Measurements from ENCODE around the gene PDE3A. TPM values are rescaled to one million over a fixed set of nuclear protein-coding genes. Genes with fewer than 3 reads are reported as not detected.

PDE3A gene
- polyA plus RNA-seq, 3 donors = 0.10 TPM; not detected in 2

DNA sequence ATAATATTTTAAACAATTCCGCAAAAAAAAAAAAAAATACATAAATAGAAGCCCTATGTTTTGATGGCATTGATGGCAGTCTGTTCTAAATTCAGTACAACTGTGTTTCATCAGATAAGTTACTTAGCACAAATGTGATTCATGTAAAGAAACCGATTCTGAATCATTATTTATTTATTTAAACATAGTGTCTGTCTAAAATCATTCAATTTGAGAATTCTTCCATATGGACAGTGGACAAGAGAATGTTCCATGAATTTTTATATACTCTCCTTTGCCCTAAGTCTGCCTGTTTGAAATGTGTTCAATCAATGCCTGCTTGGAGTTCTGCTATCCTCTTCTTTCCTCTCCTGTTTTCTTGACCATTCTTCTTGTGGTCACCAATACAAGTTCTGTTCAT lies 126.5 kb downstream of the PDE3A start:
- Histone ChIP-seq H3K4me2 (replicated peaks; ENCODE audit: extremely low read depth, low read length, poor library complexity, severe bottlenecking) (no peak overlapping the region), H2AFZ (ENCODE audit: insufficient read depth, low read depth, low read length, poor library complexity, severe bottlenecking) (no peak overlapping the region)

DNA sequence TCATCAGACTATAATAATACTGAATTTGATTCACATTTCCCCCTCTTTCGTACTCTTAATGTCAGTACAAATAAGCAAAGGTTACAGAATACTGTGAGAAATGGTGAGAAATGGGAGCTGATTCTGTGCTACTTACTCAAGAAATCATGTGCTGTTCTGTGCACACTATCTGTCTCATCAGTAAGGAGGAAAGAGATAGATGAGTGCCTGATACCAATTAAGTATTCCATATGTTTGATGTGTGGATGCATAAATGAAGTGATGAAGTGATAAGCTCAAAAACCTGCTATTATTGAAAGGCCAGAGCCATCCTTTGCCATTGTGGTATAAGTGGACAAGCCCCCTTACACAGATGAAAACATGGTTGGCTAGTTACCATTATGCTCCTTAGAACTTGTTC lies 127.7 kb downstream of the PDE3A start:
- no peak overlapping the region for H3K4me2 ChIP-seq (replicated peaks; ENCODE audit: extremely low read depth, low read length, poor library complexity, severe bottlenecking)
- H3K27me3 ChIP-seq (ENCODE audit: control insufficient read depth in 2 of 2, insufficient read depth in 2 of 2, low read length in 2 of 2) = no peaks in the 10 kb centered on the region
- Mint-ChIP-seq H3K4me3 (no peak overlapping the region), H3K9me3 (peaks cover 0 to 3% (median 0%) of the 10 kb centered on the region in 7 donors), H3K27ac (no peak overlapping the region), H3K27me3 (ENCODE audit: low read depth in 3 of 3) (no peaks in the 10 kb centered on the region), H3K36me3 (no peaks in the 10 kb centered on the region), H3K4me1 (peaks cover 9% of the 10 kb centered on the region)
- intact Hi-C loops (cut with micrococcal nuclease) = no loop called here
- peaks cover 6 to 8% of the 10 kb centered on the region in 2 donors for H3K4me1 ChIP-seq (ENCODE audit: control insufficient read depth in 1 of 2, insufficient read depth in 2 of 2, low read length in 2 of 2)
- no peak overlapping the region for H3K27ac ChIP-seq (ENCODE audit: low read depth in 1 of 2, low read length in 2 of 2)
- H2AFZ ChIP-seq (ENCODE audit: insufficient read depth, low read depth, low read length, poor library complexity, severe bottlenecking) = no peak overlapping the region
- H3K79me2 ChIP-seq (ENCODE audit: insufficient read depth, low read length) = no peaks in the 10 kb centered on the region
- no peak overlapping the region for H3K4me3 ChIP-seq (replicated peaks in 1 of 3; ENCODE audit: low read depth in 2 of 3, low read length in 3 of 3)
- TF ChIP-seq, protein P1, sequence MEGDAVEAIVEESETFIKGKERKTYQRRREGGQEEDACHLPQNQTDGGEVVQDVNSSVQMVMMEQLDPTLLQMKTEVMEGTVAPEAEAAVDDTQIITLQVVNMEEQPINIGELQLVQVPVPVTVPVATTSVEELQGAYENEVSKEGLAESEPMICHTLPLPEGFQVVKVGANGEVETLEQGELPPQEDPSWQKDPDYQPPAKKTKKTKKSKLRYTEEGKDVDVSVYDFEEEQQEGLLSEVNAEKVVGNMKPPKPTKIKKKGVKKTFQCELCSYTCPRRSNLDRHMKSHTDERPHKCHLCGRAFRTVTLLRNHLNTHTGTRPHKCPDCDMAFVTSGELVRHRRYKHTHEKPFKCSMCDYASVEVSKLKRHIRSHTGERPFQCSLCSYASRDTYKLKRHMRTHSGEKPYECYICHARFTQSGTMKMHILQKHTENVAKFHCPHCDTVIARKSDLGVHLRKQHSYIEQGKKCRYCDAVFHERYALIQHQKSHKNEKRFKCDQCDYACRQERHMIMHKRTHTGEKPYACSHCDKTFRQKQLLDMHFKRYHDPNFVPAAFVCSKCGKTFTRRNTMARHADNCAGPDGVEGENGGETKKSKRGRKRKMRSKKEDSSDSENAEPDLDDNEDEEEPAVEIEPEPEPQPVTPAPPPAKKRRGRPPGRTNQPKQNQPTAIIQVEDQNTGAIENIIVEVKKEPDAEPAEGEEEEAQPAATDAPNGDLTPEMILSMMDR (IDR thresholded peaks at IDR 0.05) = no peak
- WGBS (ENCODE audit: insufficient coverage) = no CpG with 5 or more reads among the region's 1 CpG
- no peak overlapping the region for H3K9ac ChIP-seq (ENCODE audit: insufficient read depth, low read length, poor library complexity, severe bottlenecking)
- H3K36me3 ChIP-seq (replicated peaks in 1 of 2; ENCODE audit: control insufficient read depth in 1 of 2, insufficient read depth in 2 of 2, low read length in 2 of 2) = no peaks in the 10 kb centered on the region
- no peaks in the 10 kb centered on the region for H4K20me1 ChIP-seq (ENCODE audit: insufficient read depth, low read length)
- peaks cover 0 to 3% of the 10 kb centered on the region in 2 donors for H3K9me3 ChIP-seq (replicated peaks in 1 of 2; ENCODE audit: control insufficient read depth in 1 of 2, insufficient read depth in 1 of 2, low read length in 2 of 2)
- no peak for DNase-seq

More for the DNA sequence above, 126.5 kb downstream of the PDE3A start:
- intact Hi-C loops (cut with micrococcal nuclease) = no loop called here
- peaks cover 0 to 3% (median 0%) of the 10 kb centered on the region in 7 donors for H3K9me3 Mint-ChIP-seq
- no peak overlapping the region for H3K4me3 Mint-ChIP-seq
- Histone ChIP-seq H3K9me3 (replicated peaks in 1 of 2; ENCODE audit: control insufficient read depth in 1 of 2, insufficient read depth in 1 of 2, low read length in 2 of 2) (peaks cover 0 to 3% of the 10 kb centered on the region in 2 donors), H3K36me3 (replicated peaks in 1 of 2; ENCODE audit: control insufficient read depth in 1 of 2, insufficient read depth in 2 of 2, low read length in 2 of 2) (no peaks in the 10 kb centered on the region), H3K9ac (ENCODE audit: insufficient read depth, low read length, poor library complexity, severe bottlenecking) (no peak overlapping the region), H3K27ac (ENCODE audit: low read depth in 1 of 2, low read length in 2 of 2) (no peak overlapping the region), H3K4me3 (replicated peaks in 1 of 3; ENCODE audit: low read depth in 2 of 3, low read length in 3 of 3) (no peak overlapping the region), H3K79me2 (ENCODE audit: insufficient read depth, low read length) (no peaks in the 10 kb centered on the region), H3K4me1 (ENCODE audit: control insufficient read depth in 1 of 2, insufficient read depth in 2 of 2, low read length in 2 of 2) (peaks cover 6 to 8% of the 10 kb centered on the region in 2 donors), H4K20me1 (ENCODE audit: insufficient read depth, low read length) (no peaks in the 10 kb centered on the region), H3K27me3 (ENCODE audit: control insufficient read depth in 2 of 2, insufficient read depth in 2 of 2, low read length in 2 of 2) (no peaks in the 10 kb centered on the region)
- DNase-seq = no peak
- no peak overlapping the region for H3K27ac Mint-ChIP-seq
- no peaks in the 10 kb centered on the region for H3K36me3 Mint-ChIP-seq
- peaks cover 0 to 3% (median 0%) of the 10 kb centered on the region in 3 donors for H3K27me3 Mint-ChIP-seq (ENCODE audit: low read depth in 3 of 3)
- WGBS (ENCODE audit: insufficient coverage) = no CpG with 5 or more reads among the region's 2 CpGs
- H3K4me1 Mint-ChIP-seq = peaks cover 9% of the 10 kb centered on the region
- TF ChIP-seq, protein P1 (IDR thresholded peaks at IDR 0.05) = no peak

Data from CD14-positive monocyte (primary cell).